Measurements from ENCODE around the gene ARHGEF17. TPM values are rescaled to one million over a fixed set of nuclear protein-coding genes. Genes with fewer than 3 reads are reported as not detected.

Gene ARHGEF17
- total and polyA plus RNA-seq, 2 of the 13 experiments (the other 11 are each of a cell fraction or from before 2014, with no cell fraction given), result 10.7 to 28.8 TPM

GRCh38 chr11:73288873-73289707 is 19.0 kb upstream of the ARHGEF17 start (continued):
- TF ChIP-seq HNF1B (CRISPR knock-in tag; IDR thresholded peaks at IDR 0.05) (peak; percentile 36; the same call in 1 of the 2 replicates), KLF6 (CRISPR knock-in tag; IDR thresholded peaks at IDR 0.05) (0 out of 2 replicates have a peak, but pooled peaks have one; percentile 50), RFX1 (IDR thresholded peaks at IDR 0.05) (no peak), ZNF550 (CRISPR knock-in tag; IDR thresholded peaks at IDR 0.05; ENCODE audit: borderline replicate concordance) (no peak), ZNF556 (CRISPR knock-in tag; IDR thresholded peaks at IDR 0.05; ENCODE audit: borderline replicate concordance) (no peak), MEIS2 (CRISPR knock-in tag; IDR thresholded peaks at IDR 0.05) (no peak), NRL (CRISPR knock-in tag; IDR thresholded peaks at IDR 0.05; ENCODE audit: borderline replicate concordance) (peak; percentile 68; the same call in 1 of the 2 replicates), ZNF598 (CRISPR knock-in tag; IDR thresholded peaks at IDR 0.05; ENCODE audit: borderline replicate concordance) (no peak; the same call in 1 of the 2 replicates), SKI (IDR thresholded peaks at IDR 0.05; ENCODE audit: partially characterized antibody) (peak; percentile 25), ZNF670 (CRISPR knock-in tag; IDR thresholded peaks at IDR 0.05; ENCODE audit: borderline replicate concordance) (no peak), ZNF770 (CRISPR knock-in tag; IDR thresholded peaks at IDR 0.05) (peak; percentile 69), RFXANK (CRISPR knock-in tag; IDR thresholded peaks at IDR 0.05) (no peak), ATF4 (CRISPR knock-in tag; IDR thresholded peaks at IDR 0.05) (no peak), ZSCAN12 (CRISPR knock-in tag; IDR thresholded peaks at IDR 0.05) (no peak), ZNF710 (CRISPR knock-in tag; IDR thresholded peaks at IDR 0.05; ENCODE audit: borderline replicate concordance) (no peak), ZFP36 (IDR thresholded peaks at IDR 0.05; ENCODE audit: borderline replicate concordance, low read depth, low read length, partially characterized antibody) (peak; percentile 24), ZSCAN25 (CRISPR knock-in tag; IDR thresholded peaks at IDR 0.05) (peak; percentile 87), GATAD1 (CRISPR knock-in tag; IDR thresholded peaks at IDR 0.05) (peak; percentile 29; the same call in 1 of the 2 replicates), XRCC5 (optimal IDR thresholded peaks at IDR 0.05; ENCODE audit: low read length) (peak; percentile 59), ZNF501 (CRISPR knock-in tag; IDR thresholded peaks at IDR 0.05) (peak; percentile 82), TFE3 (CRISPR knock-in tag; IDR thresholded peaks at IDR 0.05) (0 out of 2 replicates have a peak, but pooled peaks have one; percentile 15)

All from HepG2 (cell line).